WERI-Rb-1 (cell line): Measurements from ENCODE around the gene NOX4.
"Not testable (repeated sequence)": the region's sequence is repeated elsewhere in the genome, so short reads cannot be mapped to it uniquely, and the experiment has no call there.

Experiments
- DNase-seq: peaks from one replicate; pipeline ENCODE4 v3.0.0-alpha.2; 2020
- H3K27ac ChIP-seq: fragments of 250-450 bp; sonication (Bioruptor Pico); 2 replicates; pipeline ENCODE4 v1.5.1; 2020; ENCODE audit warnings: mild to moderate bottlenecking, moderate library complexity
- H3K27me3 ChIP-seq: fragments of 250-450 bp; sonication (Bioruptor Pico); 2 replicates; pipeline ENCODE4 v1.5.1; 2021; ENCODE audit warnings: mild to moderate bottlenecking, low read depth, moderate library complexity; ENCODE audit not compliant: insufficient read depth, severe bottlenecking
- H3K36me3 ChIP-seq: fragments of 250-450 bp; sonication (Bioruptor Pico); 2 replicates; pipeline ENCODE4 v1.5.1; 2020; ENCODE audit warnings: mild to moderate bottlenecking, moderate library complexity
- H3K4me3 ChIP-seq: 2 replicates; pipeline ENCODE4 v1.5.1; 2011; ENCODE audit warnings: low read depth, mild to moderate bottlenecking, control low read depth, low read length
- H3K9me3 ChIP-seq: fragments of 250-450 bp; sonication (Bioruptor Pico); 2 replicates; pipeline ENCODE4 v1.5.1; 2021; ENCODE audit warnings: mild to moderate bottlenecking, moderate library complexity; ENCODE audit not compliant: severe bottlenecking
- CTCF ChIP-seq: IDR thresholded peaks from 2 replicates; pipeline ENCODE4 v1.5.1; 2011; ENCODE audit warnings: low read depth, mild to moderate bottlenecking, control low read depth, inconsistent platforms, low read length

Gene NOX4

GRCh38 chr11:89361734-89362133 is 129.4 kb downstream of the NOX4 start:
- Histone ChIP-seq H3K36me3 (no peaks in the 10 kb centered on the region), H3K27me3 (no peaks in the 10 kb centered on the region), H3K9me3 (no peaks in the 10 kb centered on the region), H3K27ac (no peak overlapping the region), H3K4me3 (no peak overlapping the region)
- DNase-seq, result no peak
- TF ChIP-seq CTCF, result no peak

- not testable (repeated sequence) for H3K27me3 ChIP-seq, H3K27ac ChIP-seq, DNase-seq, H3K9me3 ChIP-seq, H3K36me3 ChIP-seq, H3K4me3 ChIP-seq
Measured at GRCh38 chr11:89359208-89359607, 132.0 kb downstream of the NOX4 start.

GRCh38 chr11:89358761-89359160 is 132.4 kb downstream of the NOX4 start:
- Histone ChIP-seq H3K4me3 (no peak overlapping the region), H3K36me3 (no peaks in the 10 kb centered on the region), H3K9me3 (no peaks in the 10 kb centered on the region), H3K27ac (no peak overlapping the region), H3K27me3 (no peaks in the 10 kb centered on the region)
- no peak for DNase-seq
- TF ChIP-seq CTCF, result no peak

GRCh38 chr11:89355646-89356045 is 135.5 kb downstream of the NOX4 start:
- Histone ChIP-seq H3K27ac (no peak overlapping the region), H3K4me3 (no peak overlapping the region), H3K9me3 (no peaks in the 10 kb centered on the region), H3K36me3 (no peaks in the 10 kb centered on the region), H3K27me3 (no peaks in the 10 kb centered on the region)
- no peak for DNase-seq
- TF ChIP-seq CTCF, result no peak

GRCh38 chr11:89354513-89354912 is 136.7 kb downstream of the NOX4 start:
- not testable (repeated sequence) for H3K27ac ChIP-seq, H3K9me3 ChIP-seq, DNase-seq, H3K27me3 ChIP-seq, H3K36me3 ChIP-seq, H3K4me3 ChIP-seq

- Histone ChIP-seq H3K27me3 (no peaks in the 10 kb centered on the region), H3K36me3 (no peaks in the 10 kb centered on the region), H3K9me3 (no peaks in the 10 kb centered on the region), H3K27ac (no peak overlapping the region), H3K4me3 (no peak overlapping the region)
- TF ChIP-seq CTCF, result no peak
- no peak for DNase-seq
Measured at GRCh38 chr11:89347071-89347470, 144.1 kb downstream of the NOX4 start.

GRCh38 chr11:89346601-89347000 is 144.6 kb downstream of the NOX4 start:
- DNase-seq, result no peak
- Histone ChIP-seq H3K27ac (no peak overlapping the region), H3K9me3 (no peaks in the 10 kb centered on the region), H3K4me3 (no peak overlapping the region), H3K36me3 (no peaks in the 10 kb centered on the region), H3K27me3 (no peaks in the 10 kb centered on the region)
- TF ChIP-seq CTCF, result no peak

GRCh38 chr11:89342880-89343572 is 148.1 kb downstream of the NOX4 start:
- not testable (repeated sequence) for H3K27ac ChIP-seq

GRCh38 chr11:89340450-89340849 is 150.7 kb downstream of the NOX4 start:
- H3K27me3 ChIP-seq, H3K4me3 ChIP-seq, H3K9me3 ChIP-seq, DNase-seq, H3K36me3 ChIP-seq, H3K27ac ChIP-seq: not testable (repeated sequence)

More at GRCh38 chr11:89342880-89343572, 148.1 kb downstream of the NOX4 start:
- not testable (repeated sequence) for H3K9me3 ChIP-seq, H3K4me3 ChIP-seq, DNase-seq, H3K36me3 ChIP-seq, H3K27me3 ChIP-seq

- H3K27ac ChIP-seq, DNase-seq, H3K36me3 ChIP-seq: not testable (repeated sequence)
Measured at GRCh38 chr11:89338073-89338472, 153.1 kb downstream of the NOX4 start.

More at GRCh38 chr11:89338073-89338472, 153.1 kb downstream of the NOX4 start:
- H3K4me3 ChIP-seq, H3K27me3 ChIP-seq, H3K9me3 ChIP-seq: not testable (repeated sequence)
